ENCODE measurements around the gene THPO. TPM values are rescaled to one million over a fixed set of nuclear protein-coding genes. Genes with fewer than 3 reads are reported as not detected.
A peak's percentile ranks its signal among the peaks of the same experiment; 100 is the strongest.
"Not testable (repeated sequence)": the region's sequence is repeated elsewhere in the genome, so short reads cannot be mapped to it uniquely, and the experiment has no call there.

THPO gene
- total RNA-seq, 1 experiment from 2014 or later: 1.1 TPM

- DNase-seq (ENCODE audit: low read depth, low spot score): no peak
- in situ Hi-C loops (cut with HindIII; ENCODE audit: low pct_unique_long_range_greater_than_20kb, low sequenced_read_pairs): no loop called here
These were observed 31.4 kb downstream of the THPO start for GRCh38 chr3:184346480-184347190.

GRCh38 chr3:184345317-184346144 lies 32.5 kb downstream of the THPO start:
- DNase-seq (ENCODE audit: low read depth, low spot score): peak; percentile 87
- in situ Hi-C loops (cut with HindIII; ENCODE audit: low pct_unique_long_range_greater_than_20kb, low sequenced_read_pairs): no loop called here

GRCh38 chr3:184344579-184345316 lies 33.3 kb downstream of the THPO start:
- DNase-seq (ENCODE audit: low read depth, low spot score): no peak
- in situ Hi-C loops (cut with HindIII; ENCODE audit: low pct_unique_long_range_greater_than_20kb, low sequenced_read_pairs): no loop called here

- DNase-seq (ENCODE audit: low read depth, low spot score): no peak
- in situ Hi-C loops (cut with HindIII; ENCODE audit: low pct_unique_long_range_greater_than_20kb, low sequenced_read_pairs): no loop called here
These were observed 34.7 kb downstream of the THPO start for GRCh38 chr3:184343200-184343876.

GRCh38 chr3:184341925-184342324 lies 36.1 kb downstream of the THPO start:
- in situ Hi-C loops (cut with HindIII; ENCODE audit: low pct_unique_long_range_greater_than_20kb, low sequenced_read_pairs): no loop called here
- DNase-seq (ENCODE audit: low read depth, low spot score): no peak

GRCh38 chr3:184339451-184340135 lies 38.4 kb downstream of the THPO start:
- DNase-seq (ENCODE audit: low read depth, low spot score); in situ Hi-C loops (cut with HindIII; ENCODE audit: low pct_unique_long_range_greater_than_20kb, low sequenced_read_pairs): not testable (repeated sequence)

GRCh38 chr3:184339001-184339400 lies 39.0 kb downstream of the THPO start:
- in situ Hi-C loops (cut with HindIII; ENCODE audit: low pct_unique_long_range_greater_than_20kb, low sequenced_read_pairs): no loop called here
- no peak for DNase-seq (ENCODE audit: low read depth, low spot score)

- DNase-seq (ENCODE audit: low read depth, low spot score): no peak
- in situ Hi-C loops (cut with HindIII; ENCODE audit: low pct_unique_long_range_greater_than_20kb, low sequenced_read_pairs): no loop called here
These were observed 39.5 kb downstream of the THPO start for GRCh38 chr3:184338511-184338945.

- in situ Hi-C loops (cut with HindIII; ENCODE audit: low pct_unique_long_range_greater_than_20kb, low sequenced_read_pairs): no loop called here
- DNase-seq (ENCODE audit: low read depth, low spot score): no peak
These were observed 40.0 kb downstream of the THPO start for GRCh38 chr3:184337981-184338380.

GRCh38 chr3:184337399-184337714 lies 40.6 kb downstream of the THPO start, which contains the start of gene FAM131A:
FAM131A (plus strand) TSS chr3:184337600; CDS start chr3:184337631, 31 bp downstream.
- DNase-seq (ENCODE audit: low read depth, low spot score): no peak
- in situ Hi-C loops (cut with HindIII; ENCODE audit: low pct_unique_long_range_greater_than_20kb, low sequenced_read_pairs): no loop called here

GRCh38 chr3:184336547-184337398 lies 41.2 kb downstream of the THPO start:
- in situ Hi-C loops (cut with HindIII; ENCODE audit: low pct_unique_long_range_greater_than_20kb, low sequenced_read_pairs): no loop called here
- peak; percentile 76 for DNase-seq (ENCODE audit: low read depth, low spot score)

- in situ Hi-C loops (cut with HindIII; ENCODE audit: low pct_unique_long_range_greater_than_20kb, low sequenced_read_pairs): no loop called here
- DNase-seq (ENCODE audit: low read depth, low spot score): peak; percentile 70
These were observed 42.1 kb downstream of the THPO start for GRCh38 chr3:184335661-184336546.

GRCh38 chr3:184335291-184335660 lies 42.7 kb downstream of the THPO start:
- in situ Hi-C loops (cut with HindIII; ENCODE audit: low pct_unique_long_range_greater_than_20kb, low sequenced_read_pairs): no loop called here
- no peak for DNase-seq (ENCODE audit: low read depth, low spot score)

- in situ Hi-C loops (cut with HindIII; ENCODE audit: low pct_unique_long_range_greater_than_20kb, low sequenced_read_pairs): no loop called here
- no peak for DNase-seq (ENCODE audit: low read depth, low spot score)
These were observed 43.4 kb downstream of the THPO start for GRCh38 chr3:184334470-184335158.

GRCh38 chr3:184333700-184334099 lies 44.3 kb downstream of the THPO start:
- in situ Hi-C loops (cut with HindIII; ENCODE audit: low pct_unique_long_range_greater_than_20kb, low sequenced_read_pairs): no loop called here
- DNase-seq (ENCODE audit: low read depth, low spot score): no peak
